ENCODE measurements around the gene TMEM273. TPM values are rescaled to one million over a fixed set of nuclear protein-coding genes. Genes with fewer than 3 reads are reported as not detected.

Gene TMEM273
- total RNA-seq, 2 donors from 2014 or later = 22.5 to 88.0 TPM

DNA sequence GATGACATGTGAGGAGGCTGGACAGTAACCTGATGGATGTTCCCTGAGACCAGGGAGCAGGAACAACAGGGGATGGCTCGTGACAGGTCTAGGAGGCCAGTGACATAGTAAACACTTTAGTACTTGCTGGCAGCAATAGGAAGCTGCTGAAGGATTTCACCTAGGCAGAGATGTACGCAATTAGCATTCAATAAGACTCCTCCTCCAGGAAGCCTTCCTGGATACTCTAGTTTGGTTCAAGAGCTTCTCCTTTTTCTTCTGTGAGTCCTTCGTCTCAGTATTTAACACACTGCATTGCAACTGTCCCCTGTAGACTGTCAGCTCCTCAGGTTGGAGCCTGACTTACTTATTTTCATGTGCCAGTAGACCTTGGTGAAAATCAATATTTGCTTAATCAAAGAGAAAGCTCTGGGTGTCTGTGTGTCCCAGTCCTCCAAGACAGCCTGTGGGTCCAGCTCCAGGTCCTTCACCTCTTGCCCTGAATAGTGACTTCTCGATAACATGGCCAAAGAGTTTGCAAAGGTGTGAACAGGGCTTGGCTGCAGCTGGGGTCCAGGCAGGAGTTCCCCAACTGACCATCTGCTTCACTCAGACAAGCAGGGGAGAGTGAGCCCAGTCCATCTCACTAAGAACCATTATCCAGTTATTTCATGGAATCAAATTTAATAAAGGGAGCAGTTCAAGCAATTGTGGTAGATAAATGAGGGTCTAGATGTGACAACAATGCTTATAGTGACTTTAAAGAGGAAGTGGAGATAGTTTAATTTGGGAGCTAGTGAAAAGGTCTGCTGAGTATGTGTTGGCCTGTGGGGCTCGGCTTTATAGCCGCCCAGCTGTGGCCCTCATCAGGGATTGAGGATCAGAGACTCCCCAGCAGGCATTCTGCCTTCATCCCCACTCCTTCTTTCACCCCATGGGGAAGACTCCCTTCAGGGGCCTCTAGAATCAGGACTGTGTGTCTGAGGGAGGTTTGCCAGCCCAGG is 9.4 kb downstream of the TMEM273 start:
- peaks cover 81% of the 10 kb centered on the region for H3K4me1 Mint-ChIP-seq (ENCODE audit: low read depth)
- H3K27ac Mint-ChIP-seq = peak overlapping the region; percentile 99
- H3K36me3 Mint-ChIP-seq (ENCODE audit: insufficient read depth in 2 of 2) = peaks cover 5 to 8% of the 10 kb centered on the region in 2 donors
- ATAC-seq (replicated peaks in 1 of 2) (no peak), DNase-seq (no peak)
- peaks cover 14% of the 10 kb centered on the region for H3K27me3 Mint-ChIP-seq (ENCODE audit: low read depth)
- H3K4me3 Mint-ChIP-seq = peak overlapping the region; percentile 86 to 87
- H3K9me3 Mint-ChIP-seq = no peaks in the 10 kb centered on the region

DNA sequence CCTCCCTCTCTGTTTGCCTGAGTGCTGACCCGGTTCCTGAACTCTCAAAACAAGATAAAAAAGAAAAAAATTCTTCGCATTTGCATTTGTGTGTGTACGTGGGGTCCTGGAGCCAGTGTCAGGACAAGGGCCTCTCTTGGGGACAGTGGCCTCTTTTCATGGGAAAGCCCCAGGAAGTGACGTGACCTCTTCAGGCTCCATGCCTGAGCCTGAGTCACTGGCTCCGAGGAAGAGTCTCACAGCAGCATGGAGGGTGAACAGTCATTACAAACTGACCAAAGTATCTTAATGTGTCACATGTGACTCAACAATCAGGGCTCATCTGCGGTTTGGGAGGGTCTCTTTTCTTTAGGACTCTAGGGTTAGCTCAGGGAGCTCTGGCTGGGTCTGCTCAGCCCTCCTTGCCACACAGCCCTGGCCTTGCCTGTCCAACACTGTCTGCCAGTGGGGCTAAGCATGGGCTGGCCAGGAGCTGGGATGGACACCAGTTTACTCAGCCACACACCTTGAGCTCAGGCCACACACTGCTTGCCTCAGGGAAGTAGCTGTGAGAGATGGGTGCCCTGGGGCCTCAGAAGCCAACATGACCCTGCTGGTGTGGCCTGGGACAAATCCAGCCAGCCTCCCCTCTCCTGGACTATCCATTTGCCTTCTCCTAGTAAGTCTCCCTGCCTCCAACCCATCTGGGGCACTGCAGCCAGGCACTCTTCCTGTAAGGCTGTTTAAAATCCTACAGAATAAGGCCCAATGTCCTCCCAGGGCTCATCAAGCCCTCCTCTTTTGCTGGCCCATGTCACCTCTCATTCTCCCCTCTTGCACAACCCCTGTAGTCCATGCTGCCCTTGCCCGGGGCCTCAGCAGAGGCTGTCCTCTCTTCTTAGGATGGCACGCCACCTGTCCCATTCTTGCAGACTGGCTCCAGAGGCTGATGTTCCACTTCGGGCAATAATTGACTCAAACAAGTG is 10.5 kb downstream of the TMEM273 start:
- ATAC-seq (replicated peaks in 1 of 2) = peak; percentile 86 to 88
- H3K27ac Mint-ChIP-seq = peak overlapping the region; percentile 99
- peak overlapping the region; percentile 86 to 87 for H3K4me3 Mint-ChIP-seq
- H3K4me1 Mint-ChIP-seq (ENCODE audit: low read depth) = peaks cover 74% of the 10 kb centered on the region
- DNase-seq = peak; percentile 84 to 87
- H3K9me3 Mint-ChIP-seq = no peaks in the 10 kb centered on the region
- H3K36me3 Mint-ChIP-seq (ENCODE audit: insufficient read depth in 2 of 2) = peaks cover 5 to 6% of the 10 kb centered on the region in 2 donors
- H3K27me3 Mint-ChIP-seq (ENCODE audit: low read depth) = peaks cover 19% of the 10 kb centered on the region

GRCh38 chr10:49176310-49177268 is 11.6 kb downstream of the TMEM273 start:
- peaks cover 63% of the 10 kb centered on the region for H3K4me1 Mint-ChIP-seq (ENCODE audit: low read depth)
- ATAC-seq (replicated peaks in 1 of 2) = peak in 1 of 2 donors; percentile 0
- peaks cover 4 to 5% of the 10 kb centered on the region in 2 donors for H3K36me3 Mint-ChIP-seq (ENCODE audit: insufficient read depth in 2 of 2)

GRCh38 chr10:49175587-49176309 is 12.4 kb downstream of the TMEM273 start:
- no peak for DNase-seq
- Mint-ChIP-seq H3K4me1 (ENCODE audit: low read depth) (peaks cover 54% of the 10 kb centered on the region), H3K36me3 (ENCODE audit: insufficient read depth in 2 of 2) (peaks cover under 1 to 2% of the 10 kb centered on the region in 2 donors), H3K9me3 (no peaks in the 10 kb centered on the region), H3K27ac (peak overlapping the region; percentile 99), H3K4me3 (peak overlapping the region; percentile 86 to 87), H3K27me3 (ENCODE audit: low read depth) (peaks cover 13% of the 10 kb centered on the region)
- no peak for ATAC-seq (replicated peaks in 1 of 2)

More at GRCh38 chr10:49176310-49177268, 11.6 kb downstream of the TMEM273 start:
- peaks cover 19% of the 10 kb centered on the region for H3K27me3 Mint-ChIP-seq (ENCODE audit: low read depth)
- H3K4me3 Mint-ChIP-seq = peak overlapping the region; percentile 86 to 87
- no peak for DNase-seq
- H3K27ac Mint-ChIP-seq = peak overlapping the region; percentile 99
- no peaks in the 10 kb centered on the region for H3K9me3 Mint-ChIP-seq

DNA sequence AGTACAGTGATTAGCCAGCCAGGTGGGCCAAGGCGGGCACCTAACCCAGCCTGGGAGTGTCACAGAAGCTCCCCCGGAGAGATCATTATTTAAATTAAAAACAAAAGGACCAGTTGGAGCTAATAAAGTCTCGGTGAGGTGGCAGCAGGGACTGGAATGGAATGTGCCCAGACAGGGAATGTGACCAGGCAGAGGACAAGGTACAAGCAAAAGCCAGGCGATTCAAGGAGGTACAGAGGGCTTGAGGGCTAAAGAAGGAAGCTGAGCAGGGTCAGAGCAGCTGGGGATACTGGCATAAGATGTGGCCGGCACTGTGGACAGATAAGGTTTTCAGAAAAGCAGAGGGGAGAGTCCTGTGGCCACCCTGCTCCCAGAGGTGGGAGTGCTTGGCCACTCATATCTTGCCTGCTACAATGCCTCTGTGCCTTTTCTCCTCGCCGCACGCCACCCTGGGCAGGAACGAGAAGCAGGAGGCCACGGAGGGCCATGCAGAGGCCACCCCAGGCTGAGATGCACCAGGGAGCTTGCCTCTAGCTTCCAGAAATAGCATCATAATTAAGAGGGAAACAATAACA is 13.2 kb downstream of the TMEM273 start:
- H3K4me1 Mint-ChIP-seq (ENCODE audit: low read depth) = peaks cover 47% of the 10 kb centered on the region
- H3K9me3 Mint-ChIP-seq = no peaks in the 10 kb centered on the region
- DNase-seq (no peak), ATAC-seq (replicated peaks in 1 of 2) (no peak)
- peak overlapping the region in 1 of 2 donors; percentile 23 for H3K4me3 Mint-ChIP-seq
- peak overlapping the region; percentile 35 for H3K27ac Mint-ChIP-seq
- H3K36me3 Mint-ChIP-seq (ENCODE audit: insufficient read depth in 2 of 2) = no peaks in the 10 kb centered on the region
- H3K27me3 Mint-ChIP-seq (ENCODE audit: low read depth) = peaks cover 13% of the 10 kb centered on the region

GRCh38 chr10:49174261-49174925 is 13.8 kb downstream of the TMEM273 start:
- DNase-seq = no peak
- Mint-ChIP-seq H3K4me3 (no peak overlapping the region), H3K27ac (peak overlapping the region; percentile 35), H3K36me3 (ENCODE audit: insufficient read depth in 2 of 2) (no peaks in the 10 kb centered on the region), H3K9me3 (no peaks in the 10 kb centered on the region), H3K27me3 (ENCODE audit: low read depth) (peaks cover 13% of the 10 kb centered on the region), H3K4me1 (ENCODE audit: low read depth) (peaks cover 43% of the 10 kb centered on the region)
- ATAC-seq (replicated peaks in 1 of 2) = no peak

- ATAC-seq (replicated peaks in 1 of 2) (no peak), DNase-seq (no peak)
- Mint-ChIP-seq H3K9me3 (no peaks in the 10 kb centered on the region), H3K36me3 (ENCODE audit: insufficient read depth in 2 of 2) (no peaks in the 10 kb centered on the region), H3K27me3 (ENCODE audit: low read depth) (peaks cover 12% of the 10 kb centered on the region), H3K4me3 (no peak overlapping the region), H3K27ac (no peak overlapping the region), H3K4me1 (ENCODE audit: low read depth) (peaks cover 40% of the 10 kb centered on the region)
Observed at GRCh38 chr10:49173853-49174252, 14.3 kb downstream of the TMEM273 start.

DNA sequence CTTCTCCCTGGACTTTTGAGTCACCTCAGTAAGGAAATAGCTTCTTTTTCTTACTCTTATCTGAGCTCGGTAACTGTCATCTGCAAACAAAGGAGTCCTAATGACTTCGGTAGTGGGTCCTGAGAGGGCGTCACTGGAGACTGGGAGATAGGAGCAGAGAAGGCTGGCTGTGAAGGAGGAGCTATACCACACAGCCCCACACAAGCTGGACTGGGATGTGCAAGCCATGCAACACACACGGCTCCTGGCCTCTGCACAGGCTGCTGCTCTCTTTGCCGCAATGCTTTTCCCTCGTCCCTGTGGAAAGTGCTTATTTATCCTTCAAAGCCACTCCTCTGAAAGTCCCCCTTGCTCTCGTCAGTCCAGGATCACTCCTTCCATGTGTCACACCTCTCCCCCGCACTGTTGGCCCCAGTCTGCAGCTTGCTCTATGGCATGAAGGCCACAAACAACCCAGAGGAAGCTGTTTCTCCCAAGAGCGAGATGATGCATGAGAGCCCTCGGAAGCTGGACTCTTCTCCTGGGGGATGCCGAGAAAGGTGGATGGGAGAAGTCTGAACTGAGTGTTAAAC is 14.9 kb downstream of the TMEM273 start:
- Mint-ChIP-seq H3K27me3 (ENCODE audit: low read depth) (peaks cover 7% of the 10 kb centered on the region), H3K4me3 (no peak overlapping the region), H3K27ac (no peak overlapping the region), H3K36me3 (ENCODE audit: insufficient read depth in 2 of 2) (no peaks in the 10 kb centered on the region), H3K9me3 (no peaks in the 10 kb centered on the region), H3K4me1 (ENCODE audit: low read depth) (peaks cover 34% of the 10 kb centered on the region)
- ATAC-seq (replicated peaks in 1 of 2) (no peak), DNase-seq (no peak)

DNA sequence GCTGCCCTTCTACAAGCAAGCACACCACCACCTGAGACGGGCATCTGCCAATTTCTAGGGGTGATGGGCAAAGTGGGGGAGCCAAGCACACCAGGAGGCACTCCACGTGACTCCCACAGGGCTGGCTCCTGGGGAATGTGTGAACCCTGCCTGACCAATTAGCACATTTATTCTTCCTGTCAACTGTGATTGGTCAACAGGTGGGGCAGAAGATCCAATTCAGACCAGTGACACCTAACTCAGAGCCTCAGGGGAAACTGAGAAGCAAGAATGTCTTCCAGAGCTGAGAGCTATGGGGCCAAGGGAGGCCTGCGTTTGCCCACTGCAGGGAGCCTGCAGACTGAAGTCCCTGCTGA is 15.4 kb downstream of the TMEM273 start:
- ATAC-seq (replicated peaks in 1 of 2) = no peak
- no peak overlapping the region for H3K27ac Mint-ChIP-seq
- peaks cover 29% of the 10 kb centered on the region for H3K4me1 Mint-ChIP-seq (ENCODE audit: low read depth)

GRCh38 chr10:49172061-49172776 is 16.0 kb downstream of the TMEM273 start:
- Mint-ChIP-seq H3K27ac (no peak overlapping the region), H3K4me1 (ENCODE audit: low read depth) (peaks cover 23% of the 10 kb centered on the region), H3K4me3 (no peak overlapping the region), H3K27me3 (ENCODE audit: low read depth) (peaks cover 5% of the 10 kb centered on the region), H3K36me3 (ENCODE audit: insufficient read depth in 2 of 2) (no peaks in the 10 kb centered on the region), H3K9me3 (no peaks in the 10 kb centered on the region)
- no peak for DNase-seq
- no peak for ATAC-seq (replicated peaks in 1 of 2)

More for the DNA sequence above, 15.4 kb downstream of the TMEM273 start:
- no peaks in the 10 kb centered on the region for H3K9me3 Mint-ChIP-seq
- no peaks in the 10 kb centered on the region for H3K36me3 Mint-ChIP-seq (ENCODE audit: insufficient read depth in 2 of 2)
- H3K27me3 Mint-ChIP-seq (ENCODE audit: low read depth) = peaks cover 5% of the 10 kb centered on the region
- no peak overlapping the region for H3K4me3 Mint-ChIP-seq
- no peak for DNase-seq

Data from activated T-cell treated with anti-CD3 and anti-CD28 coated beads, Interleukin-2, amount 50 U/mL, for 72 hours (primary cell).